AG09319 (cell line): ENCODE data around the gene SNAP23.

Experiments used
- DNase-seq: peaks from one replicate; pipeline ENCODE4 v3.0.0-alpha.2; 2010; ENCODE audit warnings: low read depth; ENCODE audit errors: extremely low read depth
- CTCF ChIP-seq: IDR thresholded peaks from 2 replicates; pipeline ENCODE4 v1.5.1; 2011; ENCODE audit warnings: low read depth, mild to moderate bottlenecking, inconsistent platforms, low read length, moderate library complexity

Gene SNAP23

GRCh38 chr15:42575188-42576039, 80.0 kb downstream of the SNAP23 start, which contains the start of gene STARD9:
STARD9 (plus strand) TSS chr15:42575606; CDS start chr15:42575716, 110 bp downstream.
- TF ChIP-seq CTCF, result no peak
- peak; percentile 97 for DNase-seq

- no peak for DNase-seq
- TF ChIP-seq CTCF, result no peak
These were observed 80.7 kb downstream of the SNAP23 start for GRCh38 chr15:42576040-42576594.

- DNase-seq, result no peak
- TF ChIP-seq CTCF, result no peak
These were observed 81.3 kb downstream of the SNAP23 start for GRCh38 chr15:42576776-42577175.

GRCh38 chr15:42577514-42578031, 82.1 kb downstream of the SNAP23 start:
- peak; percentile 63 for DNase-seq
- TF ChIP-seq CTCF, result no peak

- DNase-seq, result no peak
- TF ChIP-seq CTCF, result no peak
These were observed 83.6 kb downstream of the SNAP23 start for GRCh38 chr15:42578984-42579537.

- no peak for DNase-seq
- TF ChIP-seq CTCF, result no peak; the same call in 1 of the 2 replicates
These were observed 85.9 kb downstream of the SNAP23 start for GRCh38 chr15:42581272-42581730.
